HL-60 (cell line): ENCODE results near the gene CDK5RAP1.

Experiments
- GABPA ChIP-seq: IDR thresholded peaks from 2 replicates; pipeline ENCODE4 v1.6.1; 2012; ENCODE audit warnings: low read depth
- POLR2AphosphoS5 ChIP-seq: IDR thresholded peaks from 2 replicates; pipeline ENCODE4 v1.6.1; 2012; ENCODE audit warnings: low read depth
- SPI1 ChIP-seq: IDR thresholded peaks from 2 replicates; pipeline ENCODE4 v1.6.1; 2012; ENCODE audit warnings: low read depth, mild to moderate bottlenecking, borderline replicate concordance
- TF ChIP-seq, protein P1 (sequence below): IDR thresholded peaks from one replicate; pipeline ENCODE4 v1.5.1; 2011; ENCODE audit warnings: low read length, control low read depth, inconsistent platforms; ENCODE audit not compliant: insufficient read depth

- TF ChIP-seq, protein P1, sequence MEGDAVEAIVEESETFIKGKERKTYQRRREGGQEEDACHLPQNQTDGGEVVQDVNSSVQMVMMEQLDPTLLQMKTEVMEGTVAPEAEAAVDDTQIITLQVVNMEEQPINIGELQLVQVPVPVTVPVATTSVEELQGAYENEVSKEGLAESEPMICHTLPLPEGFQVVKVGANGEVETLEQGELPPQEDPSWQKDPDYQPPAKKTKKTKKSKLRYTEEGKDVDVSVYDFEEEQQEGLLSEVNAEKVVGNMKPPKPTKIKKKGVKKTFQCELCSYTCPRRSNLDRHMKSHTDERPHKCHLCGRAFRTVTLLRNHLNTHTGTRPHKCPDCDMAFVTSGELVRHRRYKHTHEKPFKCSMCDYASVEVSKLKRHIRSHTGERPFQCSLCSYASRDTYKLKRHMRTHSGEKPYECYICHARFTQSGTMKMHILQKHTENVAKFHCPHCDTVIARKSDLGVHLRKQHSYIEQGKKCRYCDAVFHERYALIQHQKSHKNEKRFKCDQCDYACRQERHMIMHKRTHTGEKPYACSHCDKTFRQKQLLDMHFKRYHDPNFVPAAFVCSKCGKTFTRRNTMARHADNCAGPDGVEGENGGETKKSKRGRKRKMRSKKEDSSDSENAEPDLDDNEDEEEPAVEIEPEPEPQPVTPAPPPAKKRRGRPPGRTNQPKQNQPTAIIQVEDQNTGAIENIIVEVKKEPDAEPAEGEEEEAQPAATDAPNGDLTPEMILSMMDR: no peak
- TF ChIP-seq POLR2AphosphoS5 (no peak), SPI1 (no peak), GABPA (no peak)
Measured at GRCh38 chr20:33318096-33318429, 83.3 kb downstream of the CDK5RAP1 start.
